Nephron progenitor cell (in vitro differentiated cells): ENCODE data around the gene EGR1.

Source experiments
- DNase-seq: peaks from one replicate; pipeline ENCODE4 v3.0.0; 2021
- H3K27ac Mint-ChIP-seq: 2 replicates; pipeline ENCODE4 v1.8.0; 2021; ENCODE audit warnings: mild to moderate bottlenecking, moderate library complexity, mixed read lengths
- H3K27me3 Mint-ChIP-seq: 2 replicates; pipeline ENCODE4 v1.8.0; 2021; ENCODE audit warnings: mild to moderate bottlenecking, low read depth, mixed read lengths; ENCODE audit not compliant: poor library complexity
- H3K36me3 Mint-ChIP-seq: 2 replicates; pipeline ENCODE4 v1.8.0; 2021; ENCODE audit warnings: low read depth, mixed read lengths
- H3K4me1 Mint-ChIP-seq: 2 replicates; pipeline ENCODE4 v1.8.0; 2021; ENCODE audit warnings: mixed read lengths
- H3K4me3 Mint-ChIP-seq: 2 replicates; pipeline ENCODE4 v1.8.0; 2021; ENCODE audit warnings: mild to moderate bottlenecking, moderate library complexity, mixed read lengths
- H3K9me3 Mint-ChIP-seq: 2 replicates; pipeline ENCODE4 v1.8.0; 2021; ENCODE audit warnings: mild to moderate bottlenecking, moderate library complexity, mixed read lengths
- TF ChIP-seq, protein P1 (sequence below): fragments of 200-600 bp; sonication (generic); IDR thresholded peaks from 2 replicates; pipeline ENCODE4 v1.5.0; 2021; ENCODE audit warnings: antibody characterized with exemption

The EGR1 gene

DNA sequence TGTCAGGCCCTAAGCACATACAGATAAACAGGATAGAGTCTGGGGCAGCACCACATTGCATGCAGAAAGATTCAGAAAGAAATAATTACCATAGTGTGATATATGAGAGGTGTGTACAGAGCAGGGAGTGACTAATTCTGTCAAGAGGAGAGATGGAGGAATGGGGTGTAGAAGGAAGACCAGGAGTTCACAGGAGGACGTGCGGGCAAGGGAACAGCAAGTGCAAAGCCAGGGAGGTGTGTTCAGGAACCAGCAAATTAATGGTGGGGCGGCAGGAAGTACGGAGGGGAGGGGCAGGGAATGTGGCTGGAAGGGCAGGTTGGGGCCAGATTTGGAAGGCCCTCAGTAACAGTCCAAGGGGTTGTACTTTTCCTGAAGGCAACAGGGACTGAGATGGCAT is 17.4 kb downstream of the EGR1 start:
- H3K27me3 Mint-ChIP-seq: peaks cover 14% of the 10 kb centered on the region
- no peak overlapping the region for H3K4me3 Mint-ChIP-seq
- TF ChIP-seq, protein P1, sequence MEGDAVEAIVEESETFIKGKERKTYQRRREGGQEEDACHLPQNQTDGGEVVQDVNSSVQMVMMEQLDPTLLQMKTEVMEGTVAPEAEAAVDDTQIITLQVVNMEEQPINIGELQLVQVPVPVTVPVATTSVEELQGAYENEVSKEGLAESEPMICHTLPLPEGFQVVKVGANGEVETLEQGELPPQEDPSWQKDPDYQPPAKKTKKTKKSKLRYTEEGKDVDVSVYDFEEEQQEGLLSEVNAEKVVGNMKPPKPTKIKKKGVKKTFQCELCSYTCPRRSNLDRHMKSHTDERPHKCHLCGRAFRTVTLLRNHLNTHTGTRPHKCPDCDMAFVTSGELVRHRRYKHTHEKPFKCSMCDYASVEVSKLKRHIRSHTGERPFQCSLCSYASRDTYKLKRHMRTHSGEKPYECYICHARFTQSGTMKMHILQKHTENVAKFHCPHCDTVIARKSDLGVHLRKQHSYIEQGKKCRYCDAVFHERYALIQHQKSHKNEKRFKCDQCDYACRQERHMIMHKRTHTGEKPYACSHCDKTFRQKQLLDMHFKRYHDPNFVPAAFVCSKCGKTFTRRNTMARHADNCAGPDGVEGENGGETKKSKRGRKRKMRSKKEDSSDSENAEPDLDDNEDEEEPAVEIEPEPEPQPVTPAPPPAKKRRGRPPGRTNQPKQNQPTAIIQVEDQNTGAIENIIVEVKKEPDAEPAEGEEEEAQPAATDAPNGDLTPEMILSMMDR: no peak
- H3K9me3 Mint-ChIP-seq: no peaks in the 10 kb centered on the region
- no peak for DNase-seq
- no peak overlapping the region for H3K27ac Mint-ChIP-seq
- H3K36me3 Mint-ChIP-seq: no peaks in the 10 kb centered on the region
- H3K4me1 Mint-ChIP-seq: peaks cover 22% of the 10 kb centered on the region

DNA sequence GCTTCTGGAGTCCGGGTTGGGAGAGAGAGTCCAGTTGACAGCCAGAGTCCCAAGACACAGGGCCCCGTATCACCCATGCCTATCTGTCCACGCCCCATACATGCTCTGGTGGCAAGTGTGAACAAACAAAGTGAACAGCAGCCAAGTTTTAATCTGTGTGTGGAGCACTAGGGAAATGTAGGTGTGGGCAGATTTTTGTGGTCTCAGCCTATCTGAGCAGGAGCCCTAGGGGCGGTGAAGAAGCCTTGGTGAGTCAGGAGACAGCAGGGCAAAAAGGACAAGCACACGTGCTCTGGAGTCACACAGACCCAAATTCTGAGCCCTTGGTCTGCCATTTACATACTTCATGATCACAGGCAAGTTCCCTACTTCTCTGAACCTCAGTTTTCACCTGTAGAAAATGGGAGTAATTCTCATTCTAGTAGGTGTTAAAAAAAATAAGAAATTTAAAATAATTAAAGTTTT is 23.2 kb downstream of the EGR1 start:
- TF ChIP-seq, protein P1: no peak
- peaks cover 47% of the 10 kb centered on the region for H3K4me1 Mint-ChIP-seq
- no peak overlapping the region for H3K4me3 Mint-ChIP-seq
- no peak for DNase-seq
- H3K27ac Mint-ChIP-seq: no peak overlapping the region
- peaks cover 19% of the 10 kb centered on the region for H3K27me3 Mint-ChIP-seq
- H3K9me3 Mint-ChIP-seq: no peaks in the 10 kb centered on the region
- no peaks in the 10 kb centered on the region for H3K36me3 Mint-ChIP-seq

DNA sequence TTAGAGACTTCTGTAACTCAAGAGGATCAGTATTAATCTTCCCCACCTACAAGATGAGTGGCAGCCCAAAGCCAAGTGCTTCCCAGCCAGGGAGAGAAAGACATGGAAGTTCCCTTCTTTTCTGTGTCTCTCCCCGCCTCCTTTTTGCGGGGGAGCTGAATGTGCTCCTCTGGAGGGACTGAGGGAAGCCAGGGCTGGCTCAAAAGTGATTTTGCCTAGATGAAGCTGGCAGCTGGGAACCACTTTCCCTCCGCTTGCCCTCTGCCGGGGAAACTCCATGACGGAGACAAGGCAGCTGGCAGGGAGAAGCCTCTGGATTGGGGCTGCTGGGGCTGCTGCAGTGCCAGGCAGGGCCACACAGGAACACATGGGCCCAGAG is 24.4 kb downstream of the EGR1 start:
- Mint-ChIP-seq H3K27ac (peak overlapping the region; percentile 15), H3K9me3 (no peaks in the 10 kb centered on the region), H3K4me1 (peaks cover 52% of the 10 kb centered on the region)

DNA sequence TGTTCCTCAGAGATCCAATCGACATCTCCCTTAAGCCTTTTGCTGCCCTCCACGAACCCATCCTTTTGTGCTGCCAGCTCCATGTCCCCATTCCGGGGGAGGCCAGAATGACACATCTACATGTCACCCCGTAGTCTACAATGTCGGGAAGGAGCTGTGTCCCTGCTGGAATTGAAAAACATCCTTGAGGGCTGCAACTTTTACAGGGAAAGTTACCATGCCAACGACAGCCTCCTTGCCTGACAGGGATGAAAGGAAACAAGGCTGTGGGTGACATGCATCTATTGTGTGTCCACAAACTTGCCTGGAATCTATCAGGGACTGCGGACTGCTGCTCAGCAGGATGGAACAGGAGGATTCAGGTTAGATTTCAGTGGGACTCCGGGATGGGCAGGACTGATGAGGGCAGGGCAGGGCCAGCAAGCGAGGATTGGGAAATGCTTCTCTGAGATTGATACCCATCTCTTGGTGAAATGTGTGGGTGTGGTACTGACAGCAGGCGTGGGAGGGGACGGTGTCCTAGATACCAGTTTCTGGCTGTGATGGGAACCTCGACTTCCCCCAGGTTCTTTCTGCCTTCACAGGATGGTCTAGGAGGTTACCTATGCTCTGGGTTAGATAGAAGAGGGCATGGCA is 25.5 kb downstream of the EGR1 start:
- Mint-ChIP-seq H3K4me3 (peak overlapping the region; percentile 72), H3K9me3 (no peaks in the 10 kb centered on the region), H3K4me1 (peaks cover 56% of the 10 kb centered on the region), H3K27ac (no peak overlapping the region), H3K27me3 (peaks cover 18% of the 10 kb centered on the region), H3K36me3 (no peaks in the 10 kb centered on the region)
- no peak for DNase-seq
- TF ChIP-seq, protein P1: no peak

More for the DNA sequence above, 24.4 kb downstream of the EGR1 start:
- Mint-ChIP-seq H3K4me3 (peak overlapping the region; percentile 13), H3K36me3 (no peaks in the 10 kb centered on the region), H3K27me3 (peaks cover 20% of the 10 kb centered on the region)
- TF ChIP-seq, protein P1: no peak
- DNase-seq: no peak

DNA sequence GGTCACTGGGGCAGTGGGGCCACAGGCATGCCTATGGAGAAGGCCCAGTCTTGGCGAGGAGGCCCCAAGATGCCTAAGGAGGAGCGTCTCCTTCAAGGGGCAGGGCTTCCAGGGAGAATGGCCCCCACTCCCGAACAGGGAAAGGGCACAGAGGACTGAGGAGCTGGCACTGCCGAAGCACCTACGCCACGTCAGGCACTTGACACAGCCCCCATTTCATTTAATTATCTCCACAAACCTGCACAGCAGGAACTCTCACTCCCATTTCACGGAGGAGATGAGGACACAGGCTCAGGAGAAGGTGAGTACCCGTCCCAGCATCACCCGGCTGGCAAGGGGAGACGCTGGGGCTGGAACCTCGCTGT is 26.0 kb downstream of the EGR1 start:
- DNase-seq: no peak
- TF ChIP-seq, protein P1: no peak
- Mint-ChIP-seq H3K27me3 (peaks cover 18% of the 10 kb centered on the region), H3K4me1 (peaks cover 56% of the 10 kb centered on the region), H3K4me3 (peak overlapping the region; percentile 72), H3K9me3 (no peaks in the 10 kb centered on the region), H3K36me3 (no peaks in the 10 kb centered on the region), H3K27ac (no peak overlapping the region)
